HepG2 (cell line): Measurements from ENCODE around the gene TMEM107. TPM values are rescaled to one million over a fixed set of nuclear protein-coding genes. Genes with fewer than 3 reads are reported as not detected.

Source experiments
- ZBTB3 ChIP-seq: sonication (generic); formaldehyde crosslinking; IDR thresholded peaks from 2 replicates; pipeline ENCODE4 v1.4.0; 2020; ENCODE audit warnings: low read depth, mild to moderate bottlenecking, moderate library complexity, missing genetic modification reagents, borderline replicate concordance
- ZBTB7B ChIP-seq: sonication (generic); formaldehyde crosslinking; IDR thresholded peaks from 2 replicates; pipeline ENCODE4 v1.4.0; 2020; ENCODE audit warnings: missing genetic modification reagents
- ZNF563 ChIP-seq: sonication (generic); formaldehyde crosslinking; IDR thresholded peaks from 2 replicates; pipeline ENCODE4 v1.8.0; 2022; ENCODE audit warnings: mild to moderate bottlenecking, moderate library complexity, missing genetic modification reagents
- ZNF839 ChIP-seq: sonication (generic); formaldehyde crosslinking; IDR thresholded peaks from 2 replicates; pipeline ENCODE4 v1.4.0; 2020; ENCODE audit warnings: missing genetic modification reagents, mild to moderate bottlenecking, borderline replicate concordance
- polyA plus RNA-seq, 8 experiments: library from polyadenylated mRNA; depleted of rRNA in 3 of 8; stranded (reverse) in 7 of 8; unstranded in 1 of 8; fragments of >200 nt; fragmentation: Illumina TruSeq in 4 of 8; extraction: Trizol in 4 of 8; gene quantifications; 2 replicates each; pipeline versions ENCODE4 v1.2.1 to v1.2.3, GENCODE V29; 2011 to 2016; ENCODE audit warnings: low read depth in 4 of 8, missing spikeins in 1 of 8, mixed read lengths in 1 of 8; ENCODE audit not compliant: insufficient read depth in 1 of 8
- total RNA-seq, 5 experiments: library from RNA; depleted of rRNA; stranded (reverse); fragments of >200 nt; fragmentation: Illumina TruSeq; extraction: Trizol; gene quantifications; 2 replicates each; pipeline ENCODE4 v1.2.3, GENCODE V29; 2016; ENCODE audit warnings: low read depth in 1 of 5
- TF ChIP-seq, protein P1 (sequence below): IDR thresholded peaks from 2 replicates; pipeline ENCODE4 v1.6.1; 2012; ENCODE audit warnings: low read length, improper control_type of control experiment
- TF ChIP-seq, protein P2 (sequence below): IDR thresholded peaks from 2 replicates; pipeline ENCODE4 v1.6.1; 2016; ENCODE audit warnings: low read depth, control low read depth
- TF ChIP-seq, protein P3 (sequence below): IDR thresholded peaks from 2 replicates; pipeline ENCODE4 v1.6.1; 2016; ENCODE audit warnings: low read depth
- TF ChIP-seq, protein P4 (sequence below): sonication (generic); formaldehyde crosslinking; IDR thresholded peaks from 2 replicates; pipeline ENCODE4 v1.8.1; 2023; ENCODE audit warnings: mild to moderate bottlenecking, missing genetic modification reagents, borderline replicate concordance
- TF ChIP-seq, protein P5 (sequence below): sonication (generic); formaldehyde crosslinking; conservative IDR thresholded peaks from 2 replicates; pipeline ENCODE4 v1.4.0; 2020; ENCODE audit warnings: mild to moderate bottlenecking, missing genetic modification reagents, moderate library complexity
- TF ChIP-seq, protein P6 (sequence below): IDR thresholded peaks from 2 replicates; pipeline ENCODE4 v1.6.1; 2016
- TF ChIP-seq, protein P7 (sequence below): sonication (generic); formaldehyde crosslinking; IDR thresholded peaks from 2 replicates; pipeline ENCODE4 v1.5.1; 2020; ENCODE audit warnings: mild to moderate bottlenecking, missing genetic modification reagents

TMEM107 gene
- total and polyA plus RNA-seq, 2 of the 13 experiments (the other 11 are each of a cell fraction or from before 2014, with no cell fraction given) = 7.2 to 15.3 TPM

DNA sequence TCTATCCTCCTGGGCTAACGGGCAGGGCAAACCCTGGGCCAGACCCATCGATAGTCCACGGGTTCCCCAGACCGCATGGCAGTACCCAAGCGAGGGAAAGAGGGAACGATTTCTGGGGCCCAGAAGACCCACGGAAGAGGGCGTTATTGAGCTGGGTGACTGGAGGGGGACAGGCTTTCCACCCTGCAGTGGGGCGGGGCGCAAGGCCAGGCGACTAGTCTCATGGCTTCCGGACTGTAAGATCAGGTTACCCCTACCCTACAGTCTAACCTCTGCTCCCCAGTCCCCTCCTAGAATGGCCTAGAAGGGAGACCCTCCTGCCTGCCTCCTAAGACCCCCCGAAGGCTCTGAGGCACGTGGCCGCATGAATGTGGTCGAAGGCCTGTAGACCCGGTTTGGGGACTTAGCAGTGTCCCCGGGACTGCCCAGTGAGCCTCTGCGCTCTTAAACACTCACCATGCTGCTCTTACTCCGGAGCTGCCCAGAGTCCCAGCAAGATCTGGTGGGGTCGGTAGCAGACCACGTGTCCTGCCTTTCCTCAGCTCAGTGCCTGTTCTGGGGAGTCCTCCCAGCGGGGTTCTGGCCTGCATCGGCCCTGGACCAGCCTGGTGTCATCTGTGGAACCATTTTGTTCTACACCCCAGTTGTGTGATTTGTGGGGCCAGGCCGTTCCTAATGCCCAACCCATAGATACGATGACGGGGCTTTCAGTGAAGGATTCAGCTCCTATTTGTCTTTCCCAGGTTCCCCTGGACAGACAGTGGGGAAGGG lies 47.4 kb upstream of the TMEM107 start (continued):
- TF ChIP-seq, protein P1, sequence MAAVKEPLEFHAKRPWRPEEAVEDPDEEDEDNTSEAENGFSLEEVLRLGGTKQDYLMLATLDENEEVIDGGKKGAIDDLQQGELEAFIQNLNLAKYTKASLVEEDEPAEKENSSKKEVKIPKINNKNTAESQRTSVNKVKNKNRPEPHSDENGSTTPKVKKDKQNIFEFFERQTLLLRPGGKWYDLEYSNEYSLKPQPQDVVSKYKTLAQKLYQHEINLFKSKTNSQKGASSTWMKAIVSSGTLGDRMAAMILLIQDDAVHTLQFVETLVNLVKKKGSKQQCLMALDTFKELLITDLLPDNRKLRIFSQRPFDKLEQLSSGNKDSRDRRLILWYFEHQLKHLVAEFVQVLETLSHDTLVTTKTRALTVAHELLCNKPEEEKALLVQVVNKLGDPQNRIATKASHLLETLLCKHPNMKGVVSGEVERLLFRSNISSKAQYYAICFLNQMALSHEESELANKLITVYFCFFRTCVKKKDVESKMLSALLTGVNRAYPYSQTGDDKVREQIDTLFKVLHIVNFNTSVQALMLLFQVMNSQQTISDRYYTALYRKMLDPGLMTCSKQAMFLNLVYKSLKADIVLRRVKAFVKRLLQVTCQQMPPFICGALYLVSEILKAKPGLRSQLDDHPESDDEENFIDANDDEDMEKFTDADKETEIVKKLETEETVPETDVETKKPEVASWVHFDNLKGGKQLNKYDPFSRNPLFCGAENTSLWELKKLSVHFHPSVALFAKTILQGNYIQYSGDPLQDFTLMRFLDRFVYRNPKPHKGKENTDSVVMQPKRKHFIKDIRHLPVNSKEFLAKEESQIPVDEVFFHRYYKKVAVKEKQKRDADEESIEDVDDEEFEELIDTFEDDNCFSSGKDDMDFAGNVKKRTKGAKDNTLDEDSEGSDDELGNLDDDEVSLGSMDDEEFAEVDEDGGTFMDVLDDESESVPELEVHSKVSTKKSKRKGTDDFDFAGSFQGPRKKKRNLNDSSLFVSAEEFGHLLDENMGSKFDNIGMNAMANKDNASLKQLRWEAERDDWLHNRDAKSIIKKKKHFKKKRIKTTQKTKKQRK = no peak
- TF ChIP-seq, protein P2, sequence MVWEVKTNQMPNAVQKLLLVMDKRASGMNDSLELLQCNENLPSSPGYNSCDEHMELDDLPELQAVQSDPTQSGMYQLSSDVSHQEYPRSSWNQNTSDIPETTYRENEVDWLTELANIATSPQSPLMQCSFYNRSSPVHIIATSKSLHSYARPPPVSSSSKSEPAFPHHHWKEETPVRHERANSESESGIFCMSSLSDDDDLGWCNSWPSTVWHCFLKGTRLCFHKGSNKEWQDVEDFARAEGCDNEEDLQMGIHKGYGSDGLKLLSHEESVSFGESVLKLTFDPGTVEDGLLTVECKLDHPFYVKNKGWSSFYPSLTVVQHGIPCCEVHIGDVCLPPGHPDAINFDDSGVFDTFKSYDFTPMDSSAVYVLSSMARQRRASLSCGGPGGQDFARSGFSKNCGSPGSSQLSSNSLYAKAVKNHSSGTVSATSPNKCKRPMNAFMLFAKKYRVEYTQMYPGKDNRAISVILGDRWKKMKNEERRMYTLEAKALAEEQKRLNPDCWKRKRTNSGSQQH (CRISPR knock-in tag) = no peak
- TF ChIP-seq, protein P3, sequence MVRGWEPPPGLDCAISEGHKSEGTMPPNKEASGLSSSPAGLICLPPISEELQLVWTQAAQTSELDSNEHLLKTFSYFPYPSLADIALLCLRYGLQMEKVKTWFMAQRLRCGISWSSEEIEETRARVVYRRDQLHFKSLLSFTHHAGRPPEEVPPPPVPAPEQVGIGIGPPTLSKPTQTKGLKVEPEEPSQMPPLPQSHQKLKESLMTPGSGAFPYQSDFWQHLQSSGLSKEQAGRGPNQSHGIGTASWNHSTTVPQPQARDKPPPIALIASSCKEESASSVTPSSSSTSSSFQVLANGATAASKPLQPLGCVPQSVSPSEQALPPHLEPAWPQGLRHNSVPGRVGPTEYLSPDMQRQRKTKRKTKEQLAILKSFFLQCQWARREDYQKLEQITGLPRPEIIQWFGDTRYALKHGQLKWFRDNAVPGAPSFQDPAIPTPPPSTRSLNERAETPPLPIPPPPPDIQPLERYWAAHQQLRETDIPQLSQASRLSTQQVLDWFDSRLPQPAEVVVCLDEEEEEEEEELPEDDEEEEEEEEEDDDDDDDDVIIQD = no peak; the same call in 1 of the 2 replicates
- TF ChIP-seq ZBTB7B (peak; percentile 70; the same call in 1 of the 2 replicates), ZNF563 (no peak; the same call in 1 of the 2 replicates), ZNF839 (CRISPR knock-in tag) (no peak), ZBTB3 (CRISPR knock-in tag) (no peak)
- TF ChIP-seq, protein P4, sequence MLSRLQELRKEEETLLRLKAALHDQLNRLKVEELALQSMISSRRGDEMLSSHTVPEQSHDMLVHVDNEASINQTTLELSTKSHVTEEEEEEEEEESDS = no peak
- TF ChIP-seq, protein P5, sequence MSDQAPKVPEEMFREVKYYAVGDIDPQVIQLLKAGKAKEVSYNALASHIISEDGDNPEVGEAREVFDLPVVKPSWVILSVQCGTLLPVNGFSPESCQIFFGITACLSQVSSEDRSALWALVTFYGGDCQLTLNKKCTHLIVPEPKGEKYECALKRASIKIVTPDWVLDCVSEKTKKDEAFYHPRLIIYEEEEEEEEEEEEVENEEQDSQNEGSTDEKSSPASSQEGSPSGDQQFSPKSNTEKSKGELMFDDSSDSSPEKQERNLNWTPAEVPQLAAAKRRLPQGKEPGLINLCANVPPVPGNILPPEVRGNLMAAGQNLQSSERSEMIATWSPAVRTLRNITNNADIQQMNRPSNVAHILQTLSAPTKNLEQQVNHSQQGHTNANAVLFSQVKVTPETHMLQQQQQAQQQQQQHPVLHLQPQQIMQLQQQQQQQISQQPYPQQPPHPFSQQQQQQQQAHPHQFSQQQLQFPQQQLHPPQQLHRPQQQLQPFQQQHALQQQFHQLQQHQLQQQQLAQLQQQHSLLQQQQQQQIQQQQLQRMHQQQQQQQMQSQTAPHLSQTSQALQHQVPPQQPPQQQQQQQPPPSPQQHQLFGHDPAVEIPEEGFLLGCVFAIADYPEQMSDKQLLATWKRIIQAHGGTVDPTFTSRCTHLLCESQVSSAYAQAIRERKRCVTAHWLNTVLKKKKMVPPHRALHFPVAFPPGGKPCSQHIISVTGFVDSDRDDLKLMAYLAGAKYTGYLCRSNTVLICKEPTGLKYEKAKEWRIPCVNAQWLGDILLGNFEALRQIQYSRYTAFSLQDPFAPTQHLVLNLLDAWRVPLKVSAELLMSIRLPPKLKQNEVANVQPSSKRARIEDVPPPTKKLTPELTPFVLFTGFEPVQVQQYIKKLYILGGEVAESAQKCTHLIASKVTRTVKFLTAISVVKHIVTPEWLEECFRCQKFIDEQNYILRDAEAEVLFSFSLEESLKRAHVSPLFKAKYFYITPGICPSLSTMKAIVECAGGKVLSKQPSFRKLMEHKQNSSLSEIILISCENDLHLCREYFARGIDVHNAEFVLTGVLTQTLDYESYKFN (CRISPR knock-in tag) = 0 out of 2 replicates have a peak, but pooled peaks have one; percentile 15
- TF ChIP-seq, protein P6, sequence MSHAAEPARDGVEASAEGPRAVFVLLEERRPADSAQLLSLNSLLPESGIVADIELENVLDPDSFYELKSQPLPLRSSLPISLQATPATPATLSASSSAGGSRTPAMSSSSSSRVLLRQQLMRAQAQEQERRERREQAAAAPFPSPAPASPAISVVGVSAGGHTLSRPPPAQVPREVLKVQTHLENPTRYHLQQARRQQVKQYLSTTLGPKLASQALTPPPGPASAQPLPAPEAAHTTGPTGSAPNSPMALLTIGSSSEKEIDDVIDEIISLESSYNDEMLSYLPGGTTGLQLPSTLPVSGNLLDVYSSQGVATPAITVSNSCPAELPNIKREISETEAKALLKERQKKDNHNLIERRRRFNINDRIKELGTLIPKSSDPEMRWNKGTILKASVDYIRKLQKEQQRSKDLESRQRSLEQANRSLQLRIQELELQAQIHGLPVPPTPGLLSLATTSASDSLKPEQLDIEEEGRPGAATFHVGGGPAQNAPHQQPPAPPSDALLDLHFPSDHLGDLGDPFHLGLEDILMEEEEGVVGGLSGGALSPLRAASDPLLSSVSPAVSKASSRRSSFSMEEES (CRISPR knock-in tag) = no peak
- TF ChIP-seq, protein P7, sequence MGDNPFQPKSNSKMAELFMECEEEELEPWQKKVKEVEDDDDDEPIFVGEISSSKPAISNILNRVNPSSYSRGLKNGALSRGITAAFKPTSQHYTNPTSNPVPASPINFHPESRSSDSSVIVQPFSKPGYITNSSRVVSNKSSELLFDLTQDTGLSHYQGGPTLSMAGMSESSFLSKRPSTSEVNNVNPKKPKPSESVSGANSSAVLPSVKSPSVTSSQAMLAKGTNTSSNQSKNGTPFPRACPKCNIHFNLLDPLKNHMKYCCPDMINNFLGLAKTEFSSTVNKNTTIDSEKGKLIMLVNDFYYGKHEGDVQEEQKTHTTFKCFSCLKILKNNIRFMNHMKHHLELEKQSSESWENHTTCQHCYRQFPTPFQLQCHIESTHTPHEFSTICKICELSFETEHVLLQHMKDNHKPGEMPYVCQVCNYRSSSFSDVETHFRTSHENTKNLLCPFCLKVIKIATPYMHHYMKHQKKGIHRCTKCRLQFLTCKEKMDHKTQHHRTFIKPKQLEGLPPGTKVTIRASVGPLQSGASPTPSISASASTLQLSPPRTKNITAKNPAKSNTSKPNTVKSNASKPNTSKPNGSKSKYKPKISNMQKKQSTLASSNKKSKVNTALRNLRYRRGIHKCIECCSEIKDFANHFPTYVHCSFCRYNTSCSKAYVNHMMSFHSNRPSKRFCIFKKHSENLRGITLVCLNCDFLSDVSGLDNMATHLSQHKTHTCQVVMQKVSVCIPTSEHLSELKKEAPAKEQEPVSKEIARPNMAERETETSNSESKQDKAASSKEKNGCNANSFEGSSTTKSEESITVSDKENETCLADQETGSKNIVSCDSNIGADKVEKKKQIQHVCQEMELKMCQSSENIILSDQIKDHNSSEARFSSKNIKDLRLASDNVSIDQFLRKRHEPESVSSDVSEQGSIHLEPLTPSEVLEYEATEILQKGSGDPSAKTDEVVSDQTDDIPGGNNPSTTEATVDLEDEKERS = no peak
